Activated CD8-positive, alpha-beta memory T cell treated with anti-CD3 and anti-CD28 coated beads for 24 hours (primary cell): ENCODE data around the gene TAX1BP3.

Source experiments
- DNase-seq: peaks from one replicate; pipeline ENCODE4 v3.0.0-alpha.2; 2020

The TAX1BP3 gene

DNA sequence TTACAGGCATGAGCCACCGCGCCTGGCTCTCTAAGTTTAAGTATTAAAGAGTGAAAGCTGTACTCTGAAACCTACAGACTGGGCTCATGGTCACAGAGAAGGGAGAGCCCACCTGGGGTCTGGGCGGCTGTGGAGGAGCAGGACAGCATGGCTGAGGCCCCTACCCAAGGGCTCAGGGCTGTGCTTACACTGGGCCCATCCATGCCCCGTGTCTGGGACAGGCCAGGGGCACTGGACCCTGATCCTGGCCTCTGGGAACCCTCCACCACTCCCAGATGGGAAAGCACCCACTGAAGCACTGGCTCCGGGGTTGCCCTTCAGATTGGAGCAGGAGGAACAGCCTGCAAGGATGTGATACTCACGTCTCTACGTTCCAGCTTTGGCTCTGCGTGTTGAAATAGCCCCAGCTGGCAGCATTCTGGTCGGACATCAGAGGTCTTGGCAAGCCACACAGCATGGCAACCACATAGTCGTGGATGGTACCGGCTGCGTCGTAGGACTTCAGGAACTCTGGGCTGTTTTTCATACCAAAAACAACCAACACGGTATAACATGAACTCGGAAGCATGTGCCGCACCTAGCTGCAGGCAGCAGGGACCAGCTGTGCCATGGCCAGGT is 45.3 kb downstream of the TAX1BP3 start:
- no peak for DNase-seq

DNA sequence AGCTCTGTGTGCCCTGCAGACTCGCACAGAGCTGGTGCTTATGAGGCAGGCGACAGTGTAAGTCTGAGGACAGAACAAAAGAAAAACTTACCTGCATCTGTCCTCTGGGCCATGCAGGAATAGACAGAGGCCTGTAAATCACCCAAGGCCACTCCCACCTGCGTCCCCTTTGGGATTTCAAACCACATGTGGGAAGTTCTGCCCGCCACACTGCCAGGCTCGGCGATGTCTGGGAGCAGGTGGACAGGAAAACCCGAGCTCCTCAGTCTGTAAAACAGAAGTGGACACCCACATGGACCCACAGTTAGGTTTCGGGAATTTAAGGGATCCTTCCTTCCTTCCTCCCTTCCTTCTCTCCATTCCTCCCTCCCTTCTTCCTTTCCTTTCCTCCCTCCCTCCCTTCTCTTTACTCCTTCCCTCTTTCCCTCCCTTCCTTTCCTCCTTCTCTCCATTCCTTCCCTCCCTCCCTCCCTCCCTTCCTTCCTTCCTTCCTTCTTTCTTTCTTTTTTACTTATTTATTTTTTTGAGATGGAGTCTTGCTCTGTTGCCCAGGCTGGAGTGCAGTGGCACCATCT is 47.1 kb downstream of the TAX1BP3 start:
- no peak for DNase-seq

DNA sequence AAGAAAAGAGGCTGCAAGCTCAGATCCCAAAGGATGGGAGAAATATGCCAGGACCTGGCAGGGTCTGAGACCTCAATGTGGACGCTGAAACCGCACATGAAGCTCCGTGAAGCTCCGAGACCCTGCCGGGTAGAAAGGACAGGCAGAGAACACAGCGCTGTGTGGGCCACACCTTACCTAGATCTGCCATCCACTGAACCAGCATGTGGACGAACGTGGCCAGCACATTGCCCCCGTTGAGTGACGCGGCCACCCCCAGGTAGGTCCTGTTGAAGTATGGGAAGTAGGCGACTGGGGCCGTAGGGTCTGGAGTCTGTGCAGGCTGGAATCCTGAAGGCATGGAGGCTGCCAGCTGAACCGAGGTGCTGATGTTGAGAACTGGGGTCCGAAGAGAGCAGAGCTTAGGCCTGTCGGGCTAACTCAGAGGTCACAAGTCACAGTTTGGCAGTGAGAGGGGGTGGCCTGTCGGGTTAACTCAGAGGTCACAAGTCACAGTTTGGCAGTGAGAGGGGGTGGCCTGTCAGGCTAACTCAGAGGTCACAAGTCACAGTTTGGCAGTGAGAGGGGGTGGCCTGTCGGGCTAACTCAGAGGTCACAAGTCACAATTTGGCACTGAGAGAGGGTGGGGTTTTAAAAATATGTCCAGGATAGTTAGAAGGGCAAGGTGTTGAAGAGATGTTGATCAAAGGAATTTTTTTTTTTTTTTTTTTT is 53.1 kb downstream of the TAX1BP3 start:
- DNase-seq = no peak

DNA sequence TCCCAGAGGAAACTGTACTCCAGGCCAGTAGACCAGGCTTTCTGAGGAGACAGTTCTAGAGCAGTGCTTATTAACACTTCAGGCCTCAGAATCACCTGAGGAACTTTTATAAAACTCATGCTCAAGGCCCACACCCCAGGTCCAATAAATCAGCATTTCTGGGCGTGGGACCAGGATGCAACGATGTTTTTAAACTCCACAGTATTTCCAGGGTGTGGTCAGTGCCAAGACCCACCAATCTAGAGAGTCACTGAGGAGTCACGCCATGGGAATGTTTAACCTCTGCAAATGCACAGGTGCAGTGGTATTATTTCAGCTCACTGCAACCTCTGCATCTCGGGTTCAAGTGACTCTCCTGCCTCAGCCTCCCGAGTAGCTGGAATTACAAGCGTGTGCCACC is 55.3 kb downstream of the TAX1BP3 start:
- no peak for DNase-seq
